ENCODE data around the gene TRIM29.

The TRIM29 gene

GRCh38 chr11:120136356-120136755 is 1.6 kb downstream of the TRIM29 start:
- TF ChIP-seq ZNF274 (IDR thresholded peaks at IDR 0.05; ENCODE audit: low read depth, low read length): no peak
- no peak overlapping the region for H3K4me3 ChIP-seq (ENCODE audit: low read length)

GRCh38 chr11:120135838-120136237 is 2.1 kb downstream of the TRIM29 start:
- no peak for TF ChIP-seq ZNF274 (IDR thresholded peaks at IDR 0.05; ENCODE audit: low read depth, low read length)
- H3K4me3 ChIP-seq (ENCODE audit: low read length): no peak overlapping the region

GRCh38 chr11:120134931-120135228 is 3.0 kb downstream of the TRIM29 start:
- no peak overlapping the region for H3K4me3 ChIP-seq (ENCODE audit: low read length)
- no peak for TF ChIP-seq ZNF274 (IDR thresholded peaks at IDR 0.05; ENCODE audit: low read depth, low read length)

- no peak overlapping the region for H3K4me3 ChIP-seq (ENCODE audit: low read length)
- no peak for TF ChIP-seq ZNF274 (IDR thresholded peaks at IDR 0.05; ENCODE audit: low read depth, low read length)
Measured at GRCh38 chr11:120134106-120134930, 3.6 kb downstream of the TRIM29 start.

- TF ChIP-seq ZNF274 (IDR thresholded peaks at IDR 0.05; ENCODE audit: low read depth, low read length): no peak
- H3K4me3 ChIP-seq (ENCODE audit: low read length): no peak overlapping the region
Measured at GRCh38 chr11:120133216-120134105, 4.5 kb downstream of the TRIM29 start.

GRCh38 chr11:120132645-120133185 is 5.2 kb downstream of the TRIM29 start:
- TF ChIP-seq ZNF274 (IDR thresholded peaks at IDR 0.05; ENCODE audit: low read depth, low read length): no peak
- no peak overlapping the region for H3K4me3 ChIP-seq (ENCODE audit: low read length)

GRCh38 chr11:120131941-120132644 is 5.8 kb downstream of the TRIM29 start:
- no peak overlapping the region for H3K4me3 ChIP-seq (ENCODE audit: low read length)
- TF ChIP-seq ZNF274 (IDR thresholded peaks at IDR 0.05; ENCODE audit: low read depth, low read length): no peak

GRCh38 chr11:120130991-120131760 is 6.7 kb downstream of the TRIM29 start:
- H3K4me3 ChIP-seq (ENCODE audit: low read length): no peak overlapping the region
- no peak for TF ChIP-seq ZNF274 (IDR thresholded peaks at IDR 0.05; ENCODE audit: low read depth, low read length)

GRCh38 chr11:120130176-120130980 is 7.5 kb downstream of the TRIM29 start:
- TF ChIP-seq ZNF274 (IDR thresholded peaks at IDR 0.05; ENCODE audit: low read depth, low read length): no peak
- no peak overlapping the region for H3K4me3 ChIP-seq (ENCODE audit: low read length)

- no peak overlapping the region for H3K4me3 ChIP-seq (ENCODE audit: low read length)
- no peak for TF ChIP-seq ZNF274 (IDR thresholded peaks at IDR 0.05; ENCODE audit: low read depth, low read length)
Measured at GRCh38 chr11:120129570-120129969, 8.3 kb downstream of the TRIM29 start.

GRCh38 chr11:120128392-120129119 is 9.4 kb downstream of the TRIM29 start:
- no peak for TF ChIP-seq ZNF274 (IDR thresholded peaks at IDR 0.05; ENCODE audit: low read depth, low read length)

GRCh38 chr11:120127236-120127635 is 10.7 kb downstream of the TRIM29 start:
- H3K4me3 ChIP-seq (ENCODE audit: low read length): no peak overlapping the region
- no peak for TF ChIP-seq ZNF274 (IDR thresholded peaks at IDR 0.05; ENCODE audit: low read depth, low read length)

More at GRCh38 chr11:120128392-120129119, 9.4 kb downstream of the TRIM29 start:
- no peak overlapping the region for H3K4me3 ChIP-seq (ENCODE audit: low read length)
